Skeletal muscle cell (primary cell): ENCODE measurements around the gene REX1BD.
"Not testable (repeated sequence)": the region's sequence is repeated elsewhere in the genome, so short reads cannot be mapped to it uniquely, and the experiment has no call there.

Experiments used
- DNase-seq: peaks from one replicate; pipeline ENCODE4 v3.0.0-alpha.2; 2010; ENCODE audit warnings: low read depth
- H3K4me3 ChIP-seq: 2 replicates; pipeline ENCODE4 v1.5.1; 2011; ENCODE audit warnings: low read depth, mild to moderate bottlenecking, control low read depth, low read length, moderate library complexity

Gene REX1BD

GRCh38 chr19:18597809-18598660, 9.4 kb downstream of the REX1BD start:
- H3K4me3 ChIP-seq: no peak overlapping the region
- DNase-seq: no peak

- H3K4me3 ChIP-seq: no peak overlapping the region
- no peak for DNase-seq
These were observed 10.9 kb downstream of the REX1BD start for GRCh38 chr19:18599485-18599884.

- H3K4me3 ChIP-seq, DNase-seq: not testable (repeated sequence)
These were observed 12.2 kb downstream of the REX1BD start for GRCh38 chr19:18600692-18601397.

- no peak overlapping the region for H3K4me3 ChIP-seq
- DNase-seq: no peak
These were observed 13.3 kb downstream of the REX1BD start for GRCh38 chr19:18601875-18602274.

GRCh38 chr19:18603255-18603957, 14.8 kb downstream of the REX1BD start:
- no peak overlapping the region for H3K4me3 ChIP-seq
- no peak for DNase-seq

GRCh38 chr19:18603958-18604819, 15.6 kb downstream of the REX1BD start:
- no peak for DNase-seq
- H3K4me3 ChIP-seq: no peak overlapping the region

GRCh38 chr19:18604820-18605159, 16.2 kb downstream of the REX1BD start:
- no peak overlapping the region for H3K4me3 ChIP-seq

GRCh38 chr19:18605196-18605545, 16.6 kb downstream of the REX1BD start:
- DNase-seq: no peak

More at GRCh38 chr19:18604820-18605159, 16.2 kb downstream of the REX1BD start:
- DNase-seq: no peak

GRCh38 chr19:18605546-18606280, 17.1 kb downstream of the REX1BD start:
- no peak for DNase-seq
- peak overlapping the region; percentile 30 for H3K4me3 ChIP-seq

More at GRCh38 chr19:18605196-18605545, 16.6 kb downstream of the REX1BD start:
- H3K4me3 ChIP-seq: no peak overlapping the region

GRCh38 chr19:18606281-18607225, 18.0 kb downstream of the REX1BD start, which contains the start of gene CRLF1:
TSS of gene CRLF1 (minus strand) at chr19:18606799. CDS start at chr19:18606656, 143 bp downstream.
- peak within 1 kb of the TSS; percentile 30 for H3K4me3 ChIP-seq

GRCh38 chr19:18607226-18608101, 18.9 kb downstream of the REX1BD start:
- no peak for DNase-seq
- peak overlapping the region; percentile 9 for H3K4me3 ChIP-seq

More at GRCh38 chr19:18606281-18607225, 18.0 kb downstream of the REX1BD start, which contains the start of gene CRLF1:
- DNase-seq: no peak

- H3K4me3 ChIP-seq: no peak overlapping the region
- no peak for DNase-seq
These were observed 19.7 kb downstream of the REX1BD start for GRCh38 chr19:18608102-18608804.

GRCh38 chr19:18608805-18609716, 20.5 kb downstream of the REX1BD start:
- DNase-seq: no peak
- no peak overlapping the region for H3K4me3 ChIP-seq

- H3K4me3 ChIP-seq: no peak overlapping the region
- DNase-seq: no peak
These were observed 21.1 kb downstream of the REX1BD start for GRCh38 chr19:18609717-18610051.

- no peak overlapping the region for H3K4me3 ChIP-seq
- DNase-seq: no peak
These were observed 21.6 kb downstream of the REX1BD start for GRCh38 chr19:18610245-18610555.
